Stimulated activated CD4-positive, alpha-beta T cell treated with anti-CD3 and anti-CD28 coated beads, Interleukin-4, amount 100 ng/mL, for 48 hours (primary cell): ENCODE results near the gene TAGLN.
"Not testable (repeated sequence)": the region's sequence is repeated elsewhere in the genome, so short reads cannot be mapped to it uniquely, and the experiment has no call there.

Experiments used
- DNase-seq, 2 donors: peaks; one replicate each; pipeline ENCODE4 v3.0.0-alpha.2; 2020; ENCODE audit warnings: low read depth in 2 of 2

TAGLN gene

GRCh38 chr11:117180661-117181585 is 18.2 kb upstream of the TAGLN start:
- peak; percentile 48 to 51 for DNase-seq

- DNase-seq: no peak
Observed at GRCh38 chr11:117181586-117182550, 17.3 kb upstream of the TAGLN start.

- DNase-seq: no peak
Observed at GRCh38 chr11:117182551-117182935, 16.6 kb upstream of the TAGLN start.

GRCh38 chr11:117183178-117183577 is 16.0 kb upstream of the TAGLN start:
- not testable (repeated sequence) for DNase-seq

- no peak for DNase-seq
Observed at GRCh38 chr11:117183724-117184349, 15.3 kb upstream of the TAGLN start.

GRCh38 chr11:117185736-117186430 is 13.3 kb upstream of the TAGLN start:
- DNase-seq: no peak

GRCh38 chr11:117186431-117186761 is 12.8 kb upstream of the TAGLN start:
- DNase-seq: no peak

GRCh38 chr11:117187007-117187406 is 12.2 kb upstream of the TAGLN start:
- DNase-seq: no peak

GRCh38 chr11:117187428-117187798 is 11.8 kb upstream of the TAGLN start:
- DNase-seq: no peak

- DNase-seq: no peak
Observed at GRCh38 chr11:117187799-117188481, 11.2 kb upstream of the TAGLN start.

- no peak for DNase-seq
Observed at GRCh38 chr11:117188620-117189081, 10.5 kb upstream of the TAGLN start.

GRCh38 chr11:117189191-117189940 is 9.8 kb upstream of the TAGLN start:
- DNase-seq: no peak

- DNase-seq: no peak
Observed at GRCh38 chr11:117189941-117190544, 9.1 kb upstream of the TAGLN start.

- no peak for DNase-seq
Observed at GRCh38 chr11:117191680-117192400, 7.3 kb upstream of the TAGLN start.

- no peak for DNase-seq
Observed at GRCh38 chr11:117192401-117192875, 6.7 kb upstream of the TAGLN start.

- no peak for DNase-seq
Observed at GRCh38 chr11:117193130-117194020, 5.8 kb upstream of the TAGLN start.

GRCh38 chr11:117194267-117194666 is 4.9 kb upstream of the TAGLN start:
- no peak for DNase-seq

- DNase-seq: no peak
Observed at GRCh38 chr11:117195258-117195657, 3.9 kb upstream of the TAGLN start.
